HL-60 (cell line): Measurements from ENCODE around the gene CAMK2B.

ENCODE experiments used
- DNase-seq, 2 experiments: peaks; one replicate each; pipeline ENCODE4 v3.0.0-alpha.2; 2010 to 2020; ENCODE audit warnings: low read depth in 1 of 2, low spot score in 1 of 2
- H3K27ac ChIP-seq: fragments of 250-450 bp; sonication (Bioruptor Pico); replicated peaks from 2 replicates; pipeline ENCODE4 v1.5.1; 2020; ENCODE audit warnings: mild to moderate bottlenecking, moderate library complexity
- H3K27me3 ChIP-seq: fragments of 250-450 bp; sonication (Bioruptor Pico); 2 replicates; pipeline ENCODE4 v1.5.1; 2021; ENCODE audit warnings: mild to moderate bottlenecking, moderate library complexity; ENCODE audit not compliant: insufficient read depth, poor library complexity, severe bottlenecking
- H3K4me3 ChIP-seq: replicated peaks from 2 replicates; pipeline ENCODE4 v1.5.1; 2011; ENCODE audit warnings: mild to moderate bottlenecking, control low read depth, low read length; ENCODE audit not compliant: insufficient read depth
- CTCF ChIP-seq: IDR thresholded peaks from one replicate; pipeline ENCODE4 v1.5.1; 2011; ENCODE audit warnings: low read length, control low read depth, inconsistent platforms; ENCODE audit not compliant: insufficient read depth
- GABPA ChIP-seq: IDR thresholded peaks from 2 replicates; pipeline ENCODE4 v1.6.1; 2012; ENCODE audit warnings: low read depth
- POLR2AphosphoS5 ChIP-seq: IDR thresholded peaks from 2 replicates; pipeline ENCODE4 v1.6.1; 2012; ENCODE audit warnings: low read depth
- REST ChIP-seq: IDR thresholded peaks from 2 replicates; pipeline ENCODE4 v1.6.1; 2012; ENCODE audit warnings: low read depth; ENCODE audit not compliant: insufficient replicate concordance
- SPI1 ChIP-seq: IDR thresholded peaks from 2 replicates; pipeline ENCODE4 v1.6.1; 2012; ENCODE audit warnings: low read depth, mild to moderate bottlenecking, borderline replicate concordance

CAMK2B gene

GRCh38 chr7:44272981-44273380, 52.4 kb downstream of the CAMK2B start:
- no peak overlapping the region for H3K27ac ChIP-seq
- H3K4me3 ChIP-seq = no peak overlapping the region
- H3K27me3 ChIP-seq = no peaks in the 10 kb centered on the region
- DNase-seq = no peak
- TF ChIP-seq POLR2AphosphoS5 (no peak), REST (no peak), CTCF (no peak), GABPA (no peak), SPI1 (no peak)

GRCh38 chr7:44272456-44272855, 52.9 kb downstream of the CAMK2B start:
- no peak overlapping the region for H3K4me3 ChIP-seq
- no peak for DNase-seq
- no peak for TF ChIP-seq CTCF
- no peak for TF ChIP-seq REST
- TF ChIP-seq POLR2AphosphoS5 = no peak
- no peak for TF ChIP-seq SPI1
- TF ChIP-seq GABPA = no peak
- H3K27ac ChIP-seq = no peak overlapping the region
- no peaks in the 10 kb centered on the region for H3K27me3 ChIP-seq

GRCh38 chr7:44269943-44270493, 55.4 kb downstream of the CAMK2B start:
- Histone ChIP-seq H3K27ac (no peak overlapping the region), H3K4me3 (no peak overlapping the region), H3K27me3 (no peaks in the 10 kb centered on the region)
- no peak for TF ChIP-seq CTCF
- no peak for TF ChIP-seq SPI1
- no peak for TF ChIP-seq POLR2AphosphoS5
- TF ChIP-seq GABPA = no peak
- TF ChIP-seq REST = no peak
- no peak for DNase-seq
